Upper lobe of right lung (tissue), 1 donor: ENCODE results near the gene ARHGEF6. TPM values are rescaled to one million over a fixed set of nuclear protein-coding genes. Genes with fewer than 3 reads are reported as not detected.
"Not testable (repeated sequence)": the region's sequence is repeated elsewhere in the genome, so short reads cannot be mapped to it uniquely, and the experiment has no call there.

Experiments used
- ATAC-seq: fragments of 200-7000 bp; cut with Tn5 transposase; one replicate; pipeline ENCODE4 v1.9.1; 2020; ENCODE audit warnings: mild to moderate bottlenecking, moderate library complexity
- DNase-seq: peaks from one replicate; pipeline ENCODE4 v3.0.0-alpha.2; 2020
- H3K27ac ChIP-seq: fragments of 200-600 bp; one replicate; pipeline ENCODE4 v1.8.0; 2022
- H3K27me3 ChIP-seq: fragments of 200-600 bp; one replicate; pipeline ENCODE4 v1.8.0; 2022; ENCODE audit warnings: mild to moderate bottlenecking
- H3K36me3 ChIP-seq: fragments of 200-600 bp; one replicate; pipeline ENCODE4 v1.8.0; 2022
- H3K4me1 ChIP-seq: fragments of 200-600 bp; one replicate; pipeline ENCODE4 v1.8.0; 2022
- H3K4me3 ChIP-seq: fragments of 200-600 bp; one replicate; pipeline ENCODE4 v1.8.0; 2022; ENCODE audit warnings: mild to moderate bottlenecking
- H3K9me3 ChIP-seq: fragments of 200-600 bp; one replicate; pipeline ENCODE4 v1.8.0; 2022
- CTCF ChIP-seq: fragments of 200-600 bp; IDR thresholded peaks from one replicate; pipeline ENCODE4 v1.8.0; 2022; ENCODE audit warnings: antibody characterized with exemption
- intact Hi-C: fragments of 100-400 bp; cut with DNase I; formaldehyde crosslinking; loops from one replicate; pipeline ENCODE4 v1.11.0; 2022
- total RNA-seq: library from RNA; stranded (reverse); fragmentation: NEBNext Ultra II Directional; extraction: Animal tissue kit (Norgen Biotek cat#: 25700); gene quantifications from one replicate; pipeline ENCODE4 v1.2.1, GENCODE V29; 2021
- donor health status: DM: no; HTN: yes; CAD: no; lungs with severe emphysema.

The ARHGEF6 gene
- total RNA-seq, 1 donor from 2014 or later = 42.8 TPM

- intact Hi-C loops = no loop called here
- no peaks in the 10 kb centered on the region for H3K27me3 ChIP-seq
- H3K9me3 ChIP-seq = no peaks in the 10 kb centered on the region
- no peaks in the 10 kb centered on the region for H3K36me3 ChIP-seq
- no peak for TF ChIP-seq CTCF
- H3K4me3 ChIP-seq = no peak overlapping the region
- no peak for DNase-seq
- H3K4me1 ChIP-seq = no peaks in the 10 kb centered on the region
- no peak overlapping the region for H3K27ac ChIP-seq
- ATAC-seq = no peak
Measured at GRCh38 chrX:136822337-136823095, 41.8 kb upstream of the ARHGEF6 start.

- H3K4me3 ChIP-seq, H3K27ac ChIP-seq, ATAC-seq, intact Hi-C loops, H3K4me1 ChIP-seq, H3K27me3 ChIP-seq, H3K36me3 ChIP-seq, H3K9me3 ChIP-seq, DNase-seq: not testable (repeated sequence)
Measured at GRCh38 chrX:136819756-136820155, 39.0 kb upstream of the ARHGEF6 start.

GRCh38 chrX:136819031-136819703, 38.4 kb upstream of the ARHGEF6 start:
- H3K4me1 ChIP-seq = no peaks in the 10 kb centered on the region
- H3K27me3 ChIP-seq = no peaks in the 10 kb centered on the region
- H3K4me3 ChIP-seq = no peak overlapping the region
- no peak overlapping the region for H3K27ac ChIP-seq
- H3K9me3 ChIP-seq = no peaks in the 10 kb centered on the region
- no peak for TF ChIP-seq CTCF
- H3K36me3 ChIP-seq = no peaks in the 10 kb centered on the region
- ATAC-seq (no peak), DNase-seq (no peak)
- intact Hi-C loops = no loop called here

- TF ChIP-seq CTCF = no peak
- H3K36me3 ChIP-seq = no peaks in the 10 kb centered on the region
- no peak for ATAC-seq
- no peak overlapping the region for H3K27ac ChIP-seq
- intact Hi-C loops = no loop called here
- no peak for DNase-seq
- H3K9me3 ChIP-seq = no peaks in the 10 kb centered on the region
- no peak overlapping the region for H3K4me3 ChIP-seq
- H3K27me3 ChIP-seq = no peaks in the 10 kb centered on the region
- H3K4me1 ChIP-seq = no peaks in the 10 kb centered on the region
Measured at GRCh38 chrX:136816975-136817374, 36.2 kb upstream of the ARHGEF6 start.

GRCh38 chrX:136814847-136815750, 34.4 kb upstream of the ARHGEF6 start:
- Histone ChIP-seq H3K4me1 (no peaks in the 10 kb centered on the region), H3K27me3 (no peaks in the 10 kb centered on the region), H3K4me3 (no peak overlapping the region), H3K36me3 (no peaks in the 10 kb centered on the region), H3K9me3 (no peaks in the 10 kb centered on the region), H3K27ac (no peak overlapping the region)
- ATAC-seq (no peak), DNase-seq (no peak)
- intact Hi-C loops = no loop called here
- TF ChIP-seq CTCF = no peak
